Neural progenitor cell (in vitro differentiated cells): ENCODE data around the gene ANKRD39. TPM values are rescaled to one million over a fixed set of nuclear protein-coding genes. Genes with fewer than 3 reads are reported as not detected.

Experiments
- DNase-seq: peaks from one replicate; pipeline ENCODE4 v3.0.0-alpha.2; 2016; ENCODE audit warnings: low spot score
- H2AFZ ChIP-seq: fragments of 200-600 bp; sonication (generic); replicated peaks from 2 replicates; pipeline ENCODE4 v1.6.1; 2016; ENCODE audit warnings: antibody characterized with exemption
- H3F3A ChIP-seq: fragments of 200-600 bp; sonication (generic); 2 replicates; pipeline ENCODE4 v1.6.1; 2016; ENCODE audit warnings: antibody characterized with exemption, low read depth
- H3K27ac ChIP-seq: fragments of 200-600 bp; sonication (generic); 2 replicates; pipeline ENCODE4 v1.5.1; 2016; ENCODE audit warnings: mild to moderate bottlenecking
- H3K27me3 ChIP-seq: fragments of 200-600 bp; sonication (generic); 2 replicates; pipeline ENCODE4 v1.6.1; 2016; ENCODE audit warnings: mild to moderate bottlenecking, moderate library complexity
- H3K36me3 ChIP-seq: fragments of 200-600 bp; sonication (generic); 2 replicates; pipeline ENCODE4 v1.5.1; 2016
- H3K4me1 ChIP-seq: fragments of 200-600 bp; sonication (generic); 2 replicates; pipeline ENCODE4 v1.6.1; 2016; ENCODE audit warnings: mixed run types
- H3K4me2 ChIP-seq: fragments of 200-600 bp; sonication (generic); 2 replicates; pipeline ENCODE4 v1.6.1; 2016
- H3K4me3 ChIP-seq: fragments of 200-600 bp; sonication (generic); 2 replicates; pipeline ENCODE4 v1.5.1; 2016
- H3K79me2 ChIP-seq: fragments of 200-600 bp; sonication (generic); 2 replicates; pipeline ENCODE4 v1.6.1; 2016; ENCODE audit warnings: low read depth
- H3K9ac ChIP-seq: fragments of 200-600 bp; sonication (generic); 2 replicates; pipeline ENCODE4 v1.6.1; 2016
- H3K9me3 ChIP-seq: fragments of 200-600 bp; sonication (generic); 2 replicates; pipeline ENCODE4 v1.5.1; 2016; ENCODE audit warnings: low read depth
- H4K20me1 ChIP-seq: fragments of 200-600 bp; sonication (generic); 2 replicates; pipeline ENCODE4 v1.6.1; 2016; ENCODE audit warnings: low read depth
- H3K27ac Mint-ChIP-seq: 3 replicates; pipeline ENCODE4 v1.8.0; 2021; ENCODE audit warnings: mixed read lengths
- H3K27me3 Mint-ChIP-seq: 2 replicates; pipeline ENCODE4 v1.8.0; 2022; ENCODE audit warnings: low read depth, mild to moderate bottlenecking, inconsistent platforms, moderate library complexity, mixed read lengths; ENCODE audit not compliant: insufficient read depth
- H3K36me3 Mint-ChIP-seq: 3 replicates; pipeline ENCODE4 v1.8.0; 2021; ENCODE audit warnings: mixed read lengths
- H3K4me1 Mint-ChIP-seq: 3 replicates; pipeline ENCODE4 v1.8.0; 2021; ENCODE audit warnings: mixed read lengths
- H3K4me3 Mint-ChIP-seq: 3 replicates; pipeline ENCODE4 v1.8.0; 2021; ENCODE audit warnings: mild to moderate bottlenecking, moderate library complexity, mixed read lengths
- H3K9me3 Mint-ChIP-seq: 3 replicates; pipeline ENCODE4 v1.8.0; 2020; ENCODE audit warnings: mixed read lengths
- EZH2 ChIP-seq: fragments of 200-600 bp; sonication (generic); IDR thresholded peaks from 2 replicates; pipeline ENCODE4 v1.6.1; 2017; ENCODE audit warnings: antibody characterized with exemption, mild to moderate bottlenecking, moderate library complexity
- EZH2phosphoT487 ChIP-seq: fragments of 200-600 bp; sonication (generic); IDR thresholded peaks from 2 replicates; pipeline ENCODE4 v1.6.1; 2017; ENCODE audit warnings: antibody characterized with exemption
- total RNA-seq: library from RNA; depleted of rRNA; stranded (reverse); fragments of >200 nt; gene quantifications from 2 replicates; pipeline ENCODE4 v1.2.3, GENCODE V29; 2015; ENCODE audit warnings: low replicate concordance
- TF ChIP-seq, protein P1 (sequence below): fragments of 200-600 bp; sonication (generic); IDR thresholded peaks from 2 replicates; pipeline ENCODE4 v1.5.1; 2017; ENCODE audit warnings: antibody characterized with exemption, mild to moderate bottlenecking

Gene ANKRD39
- total RNA-seq, 1 donor from 2014 or later = 4.0 TPM

DNA sequence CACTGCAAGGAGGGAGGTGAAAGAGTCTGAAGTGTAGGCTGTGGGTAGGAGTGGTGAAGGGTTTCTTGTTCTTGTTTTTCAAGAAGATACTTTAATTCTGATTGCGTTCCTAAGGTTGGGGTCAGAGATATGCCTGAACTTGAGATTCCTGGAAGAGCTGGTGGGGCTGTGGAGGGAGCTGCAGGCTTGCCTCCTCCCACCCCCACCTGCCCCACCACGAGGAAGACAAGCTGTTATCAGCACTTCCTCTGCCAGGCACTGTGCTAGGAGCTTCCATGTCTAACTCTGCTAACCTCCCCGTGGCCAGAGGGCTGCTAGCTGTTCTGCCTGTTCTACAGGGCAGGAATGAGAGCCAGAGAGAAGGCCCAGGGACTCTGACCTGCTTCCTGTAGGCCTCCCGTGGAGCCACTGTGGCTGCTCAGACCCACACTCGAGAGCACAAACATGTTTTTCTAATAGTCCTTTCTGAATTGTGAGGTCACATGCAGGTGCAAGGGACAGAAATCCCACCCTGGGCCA is 27.7 kb downstream of the ANKRD39 start:
- H3K4me1 Mint-ChIP-seq = peaks cover 22% of the 10 kb centered on the region
- H3K4me1 ChIP-seq = peaks cover 20% of the 10 kb centered on the region
- H3K9ac ChIP-seq = no peak overlapping the region
- TF ChIP-seq, protein P1, sequence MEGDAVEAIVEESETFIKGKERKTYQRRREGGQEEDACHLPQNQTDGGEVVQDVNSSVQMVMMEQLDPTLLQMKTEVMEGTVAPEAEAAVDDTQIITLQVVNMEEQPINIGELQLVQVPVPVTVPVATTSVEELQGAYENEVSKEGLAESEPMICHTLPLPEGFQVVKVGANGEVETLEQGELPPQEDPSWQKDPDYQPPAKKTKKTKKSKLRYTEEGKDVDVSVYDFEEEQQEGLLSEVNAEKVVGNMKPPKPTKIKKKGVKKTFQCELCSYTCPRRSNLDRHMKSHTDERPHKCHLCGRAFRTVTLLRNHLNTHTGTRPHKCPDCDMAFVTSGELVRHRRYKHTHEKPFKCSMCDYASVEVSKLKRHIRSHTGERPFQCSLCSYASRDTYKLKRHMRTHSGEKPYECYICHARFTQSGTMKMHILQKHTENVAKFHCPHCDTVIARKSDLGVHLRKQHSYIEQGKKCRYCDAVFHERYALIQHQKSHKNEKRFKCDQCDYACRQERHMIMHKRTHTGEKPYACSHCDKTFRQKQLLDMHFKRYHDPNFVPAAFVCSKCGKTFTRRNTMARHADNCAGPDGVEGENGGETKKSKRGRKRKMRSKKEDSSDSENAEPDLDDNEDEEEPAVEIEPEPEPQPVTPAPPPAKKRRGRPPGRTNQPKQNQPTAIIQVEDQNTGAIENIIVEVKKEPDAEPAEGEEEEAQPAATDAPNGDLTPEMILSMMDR = no peak
- TF ChIP-seq EZH2 = no peak
- TF ChIP-seq EZH2phosphoT487 = no peak
- peaks cover 32% of the 10 kb centered on the region for H4K20me1 ChIP-seq
- H3K9me3 ChIP-seq = no peaks in the 10 kb centered on the region
- no peaks in the 10 kb centered on the region for H3K36me3 ChIP-seq
- peaks cover 35% of the 10 kb centered on the region for H3K36me3 Mint-ChIP-seq
- no peaks in the 10 kb centered on the region for H3K27me3 ChIP-seq
- no peak overlapping the region for H3K27ac Mint-ChIP-seq
- H3K4me3 Mint-ChIP-seq = peak overlapping the region; percentile 8
- no peak overlapping the region for H3K4me2 ChIP-seq
- H3K27ac ChIP-seq = no peak overlapping the region
- no peaks in the 10 kb centered on the region for H3K9me3 Mint-ChIP-seq
- H3K79me2 ChIP-seq = no peaks in the 10 kb centered on the region
- H3F3A ChIP-seq = peaks cover 30% of the 10 kb centered on the region
- H3K27me3 Mint-ChIP-seq = peaks cover 5% of the 10 kb centered on the region
- no peak overlapping the region for H2AFZ ChIP-seq
- no peak overlapping the region for H3K4me3 ChIP-seq
- DNase-seq = no peak

DNA sequence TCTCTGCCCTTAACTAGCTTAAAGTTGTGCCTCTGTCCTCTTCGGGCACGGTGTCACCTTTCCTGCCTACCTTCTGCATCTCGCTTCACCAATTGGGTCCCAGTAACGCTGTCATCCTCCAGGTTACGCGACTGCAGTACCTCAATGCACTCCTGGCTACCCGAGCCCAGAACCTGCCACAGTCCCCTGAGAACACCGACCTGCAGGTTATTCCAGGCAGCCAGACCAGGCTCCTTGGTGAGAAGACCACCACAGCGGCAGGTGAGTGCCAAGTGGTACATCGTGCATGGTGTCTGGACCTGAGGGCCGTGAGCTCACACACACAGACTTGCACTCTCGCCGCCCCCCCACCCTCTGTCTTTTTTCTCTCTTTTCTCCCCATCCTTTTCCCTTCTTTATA is 28.9 kb downstream of the ANKRD39 start:
- TF ChIP-seq EZH2 (no peak), EZH2phosphoT487 (no peak)
- TF ChIP-seq, protein P1 = no peak
- H3K79me2 ChIP-seq = peaks cover 12% of the 10 kb centered on the region
- H3K4me1 Mint-ChIP-seq = peaks cover 22% of the 10 kb centered on the region
- H3K9me3 ChIP-seq = no peaks in the 10 kb centered on the region
- H3K4me3 ChIP-seq = no peak overlapping the region
- peaks cover 44% of the 10 kb centered on the region for H4K20me1 ChIP-seq
- no peaks in the 10 kb centered on the region for H3K27me3 ChIP-seq
- H3K27me3 Mint-ChIP-seq = peaks cover 8% of the 10 kb centered on the region
- H3K36me3 ChIP-seq = no peaks in the 10 kb centered on the region
- H3K27ac ChIP-seq = no peak overlapping the region
- peaks cover 36% of the 10 kb centered on the region for H3K36me3 Mint-ChIP-seq
- H2AFZ ChIP-seq = no peak overlapping the region
- peaks cover 30% of the 10 kb centered on the region for H3F3A ChIP-seq
- no peak overlapping the region for H3K27ac Mint-ChIP-seq
- no peak overlapping the region for H3K4me3 Mint-ChIP-seq
- H3K4me1 ChIP-seq = peaks cover 20% of the 10 kb centered on the region
- H3K9ac ChIP-seq = no peak overlapping the region
- no peak for DNase-seq
- H3K4me2 ChIP-seq = no peak overlapping the region
- no peaks in the 10 kb centered on the region for H3K9me3 Mint-ChIP-seq

DNA sequence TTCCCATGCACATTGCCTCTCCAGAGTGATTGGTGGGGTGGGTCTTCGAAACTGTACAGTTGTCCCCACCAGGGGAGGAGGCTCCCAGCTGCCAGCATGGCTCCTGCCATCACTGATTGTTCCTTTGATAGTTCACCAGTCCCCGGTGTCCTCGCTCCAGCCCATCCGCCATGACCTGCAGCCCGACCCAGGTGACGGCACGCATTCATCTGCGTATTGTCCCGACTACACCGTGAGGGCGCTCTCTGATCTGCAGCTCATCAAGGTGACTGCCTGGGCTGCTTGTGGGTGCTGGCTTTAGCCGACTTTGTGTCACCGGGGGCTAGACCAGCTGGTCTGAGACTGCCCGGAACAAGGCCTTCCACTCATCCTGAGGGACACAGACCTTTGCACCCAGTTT is 29.4 kb downstream of the ANKRD39 start:
- Mint-ChIP-seq H3K27ac (no peak overlapping the region), H3K36me3 (peaks cover 36% of the 10 kb centered on the region), H3K4me3 (peak overlapping the region; percentile 30), H3K27me3 (peaks cover 8% of the 10 kb centered on the region), H3K4me1 (peaks cover 20% of the 10 kb centered on the region), H3K9me3 (no peaks in the 10 kb centered on the region)
- Histone ChIP-seq H3K4me2 (no peak overlapping the region), H3K9me3 (no peaks in the 10 kb centered on the region), H4K20me1 (peaks cover 47% of the 10 kb centered on the region), H2AFZ (no peak overlapping the region), H3K4me1 (peaks cover 17% of the 10 kb centered on the region), H3K79me2 (peaks cover 15% of the 10 kb centered on the region), H3K9ac (no peak overlapping the region), H3F3A (peaks cover 26% of the 10 kb centered on the region), H3K27me3 (no peaks in the 10 kb centered on the region), H3K4me3 (no peak overlapping the region), H3K36me3 (no peaks in the 10 kb centered on the region), H3K27ac (no peak overlapping the region)
- no peak for DNase-seq
- TF ChIP-seq EZH2phosphoT487 (no peak), EZH2 (no peak)
- TF ChIP-seq, protein P1 = no peak
